Naive B cell (primary cell): ENCODE data around the gene SEMA6A. TPM values are rescaled to one million over a fixed set of nuclear protein-coding genes. Genes with fewer than 3 reads are reported as not detected.

Experiments used
- ATAC-seq, 2 donors: fragments of 150-1000 bp; cut with Tn5 transposase; 2 replicates each; pipeline ENCODE4 v1.10.0; 2021; ENCODE audit warnings: low read depth in 2 of 2, mild to moderate bottlenecking in 2 of 2, moderate library complexity in 2 of 2
- DNase-seq: peaks from one replicate; pipeline ENCODE4 v3.0.0; 2022
- H3K27ac Mint-ChIP-seq, 6 donors: one replicate each; pipeline ENCODE4 v1.8.0; 2020 to 2022; ENCODE audit warnings: mild to moderate bottlenecking in 6 of 6, mixed read lengths in 6 of 6, moderate library complexity in 5 of 6, inconsistent platforms in 2 of 6
- H3K27me3 Mint-ChIP-seq, 3 donors: one replicate each; pipeline ENCODE4 v1.8.0; 2021 to 2022; ENCODE audit warnings: mixed read lengths in 3 of 3, mild to moderate bottlenecking in 1 of 3
- H3K36me3 Mint-ChIP-seq, 2 donors: one replicate each; pipeline ENCODE4 v1.8.0; 2020 to 2022; ENCODE audit warnings: mixed read lengths in 2 of 2, inconsistent platforms in 1 of 2, mild to moderate bottlenecking in 1 of 2
- H3K4me1 Mint-ChIP-seq, 3 donors: one replicate each; pipeline ENCODE4 v1.8.0; 2020 to 2022; ENCODE audit warnings: mixed read lengths in 3 of 3, inconsistent platforms in 1 of 3, mild to moderate bottlenecking in 1 of 3, moderate library complexity in 1 of 3
- H3K4me3 Mint-ChIP-seq, 8 donors: one replicate each; pipeline ENCODE4 v1.8.0; 2020 to 2022; ENCODE audit warnings: mild to moderate bottlenecking in 8 of 8, mixed read lengths in 8 of 8, moderate library complexity in 8 of 8, inconsistent platforms in 2 of 8
- H3K9me3 Mint-ChIP-seq, 7 donors: one replicate each; pipeline ENCODE4 v1.8.0; 2020 to 2022; ENCODE audit warnings: mixed read lengths in 7 of 7, mild to moderate bottlenecking in 5 of 7, inconsistent platforms in 2 of 7, moderate library complexity in 1 of 7
- polyA plus RNA-seq, 6 donors: library from polyadenylated mRNA; unstranded; fragments of 300-500 nt; fragmentation: Illumina TruSeq; gene quantifications; one replicate each; pipeline ENCODE4 v1.2.3, GENCODE V29; 2021; ENCODE audit warnings: low read depth in 6 of 6

SEMA6A gene
- polyA plus RNA-seq, 6 donors from 2014 or later = 0.48 to 1.6 (median 1.1) TPM; not detected in 1

- DNase-seq (no peak), ATAC-seq (no peak)
- Mint-ChIP-seq H3K4me3 (no peak overlapping the region), H3K27ac (no peak overlapping the region), H3K36me3 (no peaks in the 10 kb centered on the region), H3K27me3 (no peaks in the 10 kb centered on the region), H3K9me3 (peaks cover 0 to 1% (median 0%) of the 10 kb centered on the region in 7 donors), H3K4me1 (no peaks in the 10 kb centered on the region)
Measured at GRCh38 chr5:116521173-116521872, 53.3 kb downstream of the SEMA6A start.

GRCh38 chr5:116520771-116521170 lies 53.9 kb downstream of the SEMA6A start:
- Mint-ChIP-seq H3K4me1 (no peaks in the 10 kb centered on the region), H3K36me3 (no peaks in the 10 kb centered on the region), H3K4me3 (no peak overlapping the region), H3K9me3 (peaks cover 0 to 1% (median 0%) of the 10 kb centered on the region in 7 donors), H3K27ac (no peak overlapping the region), H3K27me3 (no peaks in the 10 kb centered on the region)
- no peak for DNase-seq
- no peak for ATAC-seq

- H3K4me1 Mint-ChIP-seq = no peaks in the 10 kb centered on the region
- peaks cover 0 to 5% (median 1%) of the 10 kb centered on the region in 7 donors for H3K9me3 Mint-ChIP-seq
- no peaks in the 10 kb centered on the region for H3K27me3 Mint-ChIP-seq
- H3K4me3 Mint-ChIP-seq = no peak overlapping the region
- DNase-seq (no peak), ATAC-seq (no peak)
- peaks cover 5 to 6% of the 10 kb centered on the region in 2 donors for H3K36me3 Mint-ChIP-seq
- H3K27ac Mint-ChIP-seq = no peak overlapping the region
Measured at GRCh38 chr5:116518423-116518822, 56.2 kb downstream of the SEMA6A start.

- no peak for ATAC-seq
- H3K27me3 Mint-ChIP-seq = no peaks in the 10 kb centered on the region
- no peak for DNase-seq
- no peak overlapping the region for H3K4me3 Mint-ChIP-seq
- peaks cover 0 to 7% (median 1%) of the 10 kb centered on the region in 7 donors for H3K9me3 Mint-ChIP-seq
- peaks cover 8 to 9% of the 10 kb centered on the region in 2 donors for H3K36me3 Mint-ChIP-seq
- H3K4me1 Mint-ChIP-seq = no peaks in the 10 kb centered on the region
- no peak overlapping the region for H3K27ac Mint-ChIP-seq
Measured at GRCh38 chr5:116517488-116517887, 57.1 kb downstream of the SEMA6A start.

DNA sequence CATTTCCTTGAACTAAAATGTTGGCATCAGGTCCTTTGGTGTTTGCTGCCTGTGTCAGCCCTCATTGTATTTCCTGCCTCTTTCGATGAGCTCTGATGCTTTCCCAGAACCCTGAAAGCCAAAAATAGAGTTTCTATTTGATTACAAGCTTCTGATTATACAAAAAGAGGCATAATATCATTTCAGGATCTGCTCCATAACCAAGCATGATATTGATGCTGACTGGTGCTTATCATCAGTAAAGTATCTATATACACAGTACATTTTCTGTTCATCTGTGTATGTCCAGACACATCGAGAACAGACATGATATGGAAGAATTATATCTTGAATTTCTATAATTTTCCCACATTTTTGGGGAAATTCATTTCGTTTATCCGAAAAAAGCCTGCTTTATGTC lies 58.6 kb downstream of the SEMA6A start:
- DNase-seq (no peak), ATAC-seq (no peak)
- Mint-ChIP-seq H3K4me1 (no peaks in the 10 kb centered on the region), H3K36me3 (peaks cover 8 to 9% of the 10 kb centered on the region in 2 donors), H3K4me3 (no peak overlapping the region), H3K27ac (no peak overlapping the region), H3K9me3 (peaks cover 0 to 7% (median 1%) of the 10 kb centered on the region in 7 donors), H3K27me3 (no peaks in the 10 kb centered on the region)

DNA sequence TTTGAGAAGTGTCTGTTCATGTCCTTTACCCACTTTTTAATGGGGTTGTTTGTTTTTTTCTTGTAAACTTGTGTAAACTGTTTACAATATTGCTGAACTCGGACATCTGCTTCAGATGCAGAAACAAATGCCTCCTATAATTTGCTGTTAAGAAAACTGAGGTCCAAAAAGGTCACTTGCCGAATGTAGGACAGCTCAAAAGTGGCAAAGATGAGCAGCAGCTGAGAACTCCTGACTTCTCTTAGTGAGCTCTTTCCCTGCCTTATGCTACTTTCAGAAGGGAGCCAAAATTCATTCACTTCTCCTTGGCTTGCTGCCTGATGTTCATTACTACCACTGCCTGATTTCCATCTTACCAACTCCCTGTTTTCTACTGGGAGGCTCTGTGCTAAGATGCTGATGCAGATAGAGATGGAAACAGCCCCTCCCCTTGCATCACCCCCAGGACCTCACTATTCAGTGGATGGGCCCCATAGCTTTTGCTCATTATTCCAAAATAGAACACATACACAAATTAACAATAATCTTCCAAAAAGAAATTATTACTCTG lies 60.1 kb downstream of the SEMA6A start:
- no peak overlapping the region for H3K4me3 Mint-ChIP-seq
- no peaks in the 10 kb centered on the region for H3K4me1 Mint-ChIP-seq
- ATAC-seq (no peak), DNase-seq (no peak)
- peak overlapping the region in 1 of 6 donors; percentile 77 for H3K27ac Mint-ChIP-seq
- peaks cover 8 to 9% of the 10 kb centered on the region in 2 donors for H3K36me3 Mint-ChIP-seq
- no peaks in the 10 kb centered on the region for H3K27me3 Mint-ChIP-seq
- H3K9me3 Mint-ChIP-seq = peaks cover 0 to 7% (median 1%) of the 10 kb centered on the region in 7 donors

DNA sequence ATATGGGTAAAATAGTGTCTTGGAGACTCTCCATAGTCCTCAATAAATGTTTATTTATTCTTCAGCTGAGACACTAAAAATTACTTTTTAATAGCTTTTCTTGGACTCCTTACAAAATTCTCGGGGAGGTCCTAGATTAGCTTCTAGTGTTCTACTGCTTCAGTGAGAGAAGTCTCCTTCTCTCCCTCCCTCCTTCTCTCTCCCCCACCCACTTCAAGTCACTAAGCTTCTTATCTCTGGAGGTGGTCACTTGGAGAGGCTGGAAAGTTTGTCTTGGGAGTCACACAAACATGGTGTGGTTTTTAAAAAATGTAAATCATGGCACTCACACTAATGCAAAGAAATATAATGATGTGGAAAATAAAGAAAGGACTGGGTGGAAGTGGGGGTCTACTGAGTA lies 64.1 kb downstream of the SEMA6A start:
- H3K27me3 Mint-ChIP-seq = no peaks in the 10 kb centered on the region
- no peaks in the 10 kb centered on the region for H3K4me1 Mint-ChIP-seq
- no peak overlapping the region for H3K27ac Mint-ChIP-seq
- H3K4me3 Mint-ChIP-seq = no peak overlapping the region
- peaks cover 8 to 9% of the 10 kb centered on the region in 2 donors for H3K36me3 Mint-ChIP-seq
- H3K9me3 Mint-ChIP-seq = peaks cover 0 to 7% (median 0%) of the 10 kb centered on the region in 7 donors
- ATAC-seq (no peak), DNase-seq (no peak)

- peaks cover 0 to 7% (median 0%) of the 10 kb centered on the region in 7 donors for H3K9me3 Mint-ChIP-seq
- H3K36me3 Mint-ChIP-seq = peaks cover 8 to 9% of the 10 kb centered on the region in 2 donors
- H3K27me3 Mint-ChIP-seq = no peaks in the 10 kb centered on the region
- no peak overlapping the region for H3K27ac Mint-ChIP-seq
- ATAC-seq (no peak), DNase-seq (no peak)
- H3K4me1 Mint-ChIP-seq = no peaks in the 10 kb centered on the region
- H3K4me3 Mint-ChIP-seq = no peak overlapping the region
Measured at GRCh38 chr5:116509483-116510244, 65.0 kb downstream of the SEMA6A start.

GRCh38 chr5:116508835-116509234 lies 65.8 kb downstream of the SEMA6A start:
- no peak overlapping the region for H3K4me3 Mint-ChIP-seq
- no peak overlapping the region for H3K27ac Mint-ChIP-seq
- H3K9me3 Mint-ChIP-seq = peaks cover 0 to 6% (median 0%) of the 10 kb centered on the region in 7 donors
- H3K36me3 Mint-ChIP-seq = peaks cover 6 to 8% of the 10 kb centered on the region in 2 donors
- ATAC-seq (no peak), DNase-seq (no peak)
- no peaks in the 10 kb centered on the region for H3K27me3 Mint-ChIP-seq
- no peaks in the 10 kb centered on the region for H3K4me1 Mint-ChIP-seq

DNA sequence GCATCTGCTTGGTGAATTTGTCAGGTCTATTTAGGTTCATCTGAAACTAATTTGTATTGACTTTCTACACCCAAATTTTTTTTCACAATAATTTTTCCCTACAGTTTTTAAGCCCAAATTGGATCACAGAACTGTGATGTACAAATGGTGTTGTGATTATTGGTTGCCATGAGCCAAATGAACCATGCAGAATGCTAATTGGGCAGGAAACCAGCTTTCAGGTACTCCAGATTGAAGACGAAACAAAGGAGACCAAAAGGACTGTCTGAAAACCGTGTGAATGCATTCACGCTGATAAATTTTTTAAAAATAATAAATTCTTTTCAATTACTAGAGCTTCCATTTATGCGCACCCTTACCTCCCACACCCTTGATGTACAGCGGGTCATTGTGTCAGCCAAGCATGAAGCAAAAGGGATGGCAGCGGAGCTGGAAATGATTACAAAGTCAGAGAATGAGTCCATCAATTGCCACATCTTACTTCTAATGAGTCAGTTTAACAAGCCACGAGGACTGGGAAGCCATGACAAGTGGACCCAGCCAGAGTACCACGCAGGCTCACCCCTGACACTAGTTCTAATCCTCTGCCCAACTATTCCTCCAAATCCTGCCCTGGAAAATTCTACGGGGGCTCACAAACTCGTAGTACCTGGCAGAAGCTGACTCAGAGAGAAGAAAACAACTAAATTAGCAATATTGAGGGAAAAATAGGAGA lies 66.5 kb downstream of the SEMA6A start:
- H3K9me3 Mint-ChIP-seq = no peaks in the 10 kb centered on the region
- H3K36me3 Mint-ChIP-seq = peaks cover 0 to under 1% of the 10 kb centered on the region in 2 donors
- ATAC-seq = no peak
- no peaks in the 10 kb centered on the region for H3K27me3 Mint-ChIP-seq
- DNase-seq = no peak
- H3K4me1 Mint-ChIP-seq = no peaks in the 10 kb centered on the region
- no peak overlapping the region for H3K4me3 Mint-ChIP-seq
- no peak overlapping the region for H3K27ac Mint-ChIP-seq

DNA sequence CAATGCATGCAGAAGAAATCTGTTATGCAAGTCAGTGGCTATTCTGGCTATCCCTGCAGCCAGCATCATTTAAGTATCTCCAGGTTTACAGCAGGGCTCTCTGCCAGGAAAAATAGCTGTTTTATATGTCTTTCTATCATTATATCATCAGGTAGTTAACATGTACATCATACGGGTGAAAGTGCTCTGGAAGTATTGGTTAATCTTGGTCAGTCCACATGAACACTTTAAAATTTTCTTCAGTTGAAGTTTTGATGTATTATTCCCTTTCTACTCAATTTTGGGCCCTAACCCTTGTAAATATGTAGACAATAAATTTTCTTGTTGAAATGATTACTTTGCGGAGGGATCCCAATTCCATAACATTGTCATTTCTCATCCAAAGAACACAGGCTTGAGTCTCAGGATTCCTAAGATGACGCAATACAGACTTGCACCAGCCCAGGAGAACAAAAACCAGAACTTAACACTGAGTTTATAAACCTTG lies 67.5 kb downstream of the SEMA6A start:
- Mint-ChIP-seq H3K9me3 (no peaks in the 10 kb centered on the region), H3K4me3 (no peak overlapping the region), H3K27ac (no peak overlapping the region), H3K4me1 (no peaks in the 10 kb centered on the region), H3K27me3 (no peaks in the 10 kb centered on the region), H3K36me3 (no peaks in the 10 kb centered on the region)
- ATAC-seq = no peak
- DNase-seq = no peak

- Mint-ChIP-seq H3K9me3 (no peaks in the 10 kb centered on the region), H3K27ac (no peak overlapping the region), H3K4me3 (no peak overlapping the region), H3K4me1 (no peaks in the 10 kb centered on the region), H3K27me3 (no peaks in the 10 kb centered on the region), H3K36me3 (no peaks in the 10 kb centered on the region)
- DNase-seq = no peak
- no peak for ATAC-seq
Measured at GRCh38 chr5:116506488-116506887, 68.1 kb downstream of the SEMA6A start.

DNA sequence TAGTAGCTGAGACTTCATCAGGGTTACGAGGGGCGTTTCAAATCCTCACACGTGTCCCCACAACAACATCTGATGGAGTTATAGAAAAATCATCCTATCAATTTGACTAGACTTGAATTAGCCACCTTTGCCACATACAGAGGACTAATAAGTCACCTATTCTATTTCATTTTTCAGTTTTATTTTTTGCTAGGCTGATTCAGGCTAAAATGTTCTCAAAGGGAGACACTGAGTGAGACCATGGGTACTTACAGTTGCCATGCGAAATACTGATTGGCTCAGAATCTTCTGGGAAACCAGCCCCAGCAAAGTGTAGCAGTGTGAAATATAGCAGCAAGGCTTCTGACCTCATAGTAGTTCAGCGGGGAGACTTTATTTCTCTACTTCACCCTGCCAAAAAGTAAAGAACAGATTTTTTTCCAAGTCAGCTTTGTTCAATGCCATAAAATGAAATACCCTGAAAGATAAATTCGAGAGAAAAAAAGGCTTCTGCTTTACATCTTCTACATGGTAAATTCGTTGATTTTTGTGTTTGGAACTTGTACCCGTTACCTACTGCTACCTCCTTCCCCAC lies 69.9 kb downstream of the SEMA6A start:
- no peak for DNase-seq
- Mint-ChIP-seq H3K27me3 (no peaks in the 10 kb centered on the region), H3K36me3 (peaks cover 0 to 4% of the 10 kb centered on the region in 2 donors), H3K27ac (no peak overlapping the region), H3K4me3 (no peak overlapping the region), H3K9me3 (no peaks in the 10 kb centered on the region), H3K4me1 (no peaks in the 10 kb centered on the region)
- ATAC-seq = no peak
